ENCODE measurements around the gene CILP. TPM values are rescaled to one million over a fixed set of nuclear protein-coding genes. Genes with fewer than 3 reads are reported as not detected.

CILP gene
- total RNA-seq, 1 experiment from 2014 or later: 0.08 TPM

GRCh38 chr15:65180167-65180566 is 31.1 kb downstream of the CILP start:
- no peak overlapping the region for H3K4me3 ChIP-seq (ENCODE audit: low read depth in 2 of 2, low read length in 2 of 2)
- ATAC-seq (no peak), DNase-seq (ENCODE audit: low read depth, low spot score) (no peak)
- TF ChIP-seq SIN3A (IDR thresholded peaks at IDR 0.05; ENCODE audit: borderline replicate concordance, insufficient read depth, low read depth, low read length) (no peak), CTCF (IDR thresholded peaks at IDR 0.05) (no peak), POLR2AphosphoS5 (IDR thresholded peaks at IDR 0.05; ENCODE audit: low read depth, low read length) (no peak), TCF7L2 (IDR thresholded peaks at IDR 0.05; ENCODE audit: low read depth, low read length) (no peak), REST (IDR thresholded peaks at IDR 0.05; ENCODE audit: insufficient read depth in 1 of 2, low read depth in 2 of 2, low read length in 1 of 2) (no peak)
- H3K27ac ChIP-seq (ENCODE audit: low read length): no peak overlapping the region
- peaks cover 3% of the 10 kb centered on the region; the same call in 1 of the 2 replicates for H3K4me1 ChIP-seq (ENCODE audit: control insufficient read depth, insufficient read depth, low read length)
- H3K9me3 ChIP-seq (ENCODE audit: control insufficient read depth, insufficient read depth, low read depth, low read length): no peaks in the 10 kb centered on the region
- intact Hi-C loops (cut with micrococcal nuclease; ENCODE audit: unreplicated experiment) (no loop called here), in situ Hi-C loops (cut with HindIII; ENCODE audit: low pct_unique_long_range_greater_than_20kb, low sequenced_read_pairs) (no loop called here)
- no TSS peak for BruUV-seq (replicated peaks)
- ChIA-PET CTCF (no interaction called here), POLR2A (interaction anchor here (1.2 kb wide), 1 partner anchor 10 kb away, joined by 8 read pairs; no protein-coding TSS in a partner anchor)
- H3K27me3 ChIP-seq (ENCODE audit: control insufficient read depth, insufficient read depth, low read length): no peaks in the 10 kb centered on the region
- H3K36me3 ChIP-seq (ENCODE audit: control insufficient read depth, insufficient read depth, low read length): peaks cover 26% of the 10 kb centered on the region

- ATAC-seq (no peak), DNase-seq (ENCODE audit: low read depth, low spot score) (no peak)
- no peaks in the 10 kb centered on the region for H3K27me3 ChIP-seq (ENCODE audit: control insufficient read depth, insufficient read depth, low read length)
- no TSS peak for BruUV-seq (replicated peaks)
- intact Hi-C loops (cut with micrococcal nuclease; ENCODE audit: unreplicated experiment): no loop called here
- in situ Hi-C loops (cut with HindIII; ENCODE audit: low pct_unique_long_range_greater_than_20kb, low sequenced_read_pairs): no loop called here
- peaks cover 3% of the 10 kb centered on the region; the same call in 1 of the 2 replicates for H3K4me1 ChIP-seq (ENCODE audit: control insufficient read depth, insufficient read depth, low read length)
- no peaks in the 10 kb centered on the region for H3K9me3 ChIP-seq (ENCODE audit: control insufficient read depth, insufficient read depth, low read depth, low read length)
- peaks cover 26% of the 10 kb centered on the region for H3K36me3 ChIP-seq (ENCODE audit: control insufficient read depth, insufficient read depth, low read length)
- H3K4me3 ChIP-seq (ENCODE audit: low read depth in 2 of 2, low read length in 2 of 2): no peak overlapping the region
- CTCF ChIA-PET: no interaction called here
- no peak overlapping the region for H3K27ac ChIP-seq (ENCODE audit: low read length)
- TF ChIP-seq TCF7L2 (IDR thresholded peaks at IDR 0.05; ENCODE audit: low read depth, low read length) (no peak), REST (IDR thresholded peaks at IDR 0.05; ENCODE audit: insufficient read depth in 1 of 2, low read depth in 2 of 2, low read length in 1 of 2) (no peak), POLR2AphosphoS5 (IDR thresholded peaks at IDR 0.05; ENCODE audit: low read depth, low read length) (no peak), CTCF (IDR thresholded peaks at IDR 0.05) (no peak), SIN3A (IDR thresholded peaks at IDR 0.05; ENCODE audit: borderline replicate concordance, insufficient read depth, low read depth, low read length) (no peak)
- POLR2A ChIA-PET: no interaction called here
Observed at GRCh38 chr15:65177901-65178300, 33.4 kb downstream of the CILP start.
